Suprapubic skin (tissue), 4 donors: ENCODE data around the gene CMTM7. TPM values are rescaled to one million over a fixed set of nuclear protein-coding genes. Genes with fewer than 3 reads are reported as not detected.

Source experiments
- DNase-seq, 2 donors: peaks; one replicate each; pipeline ENCODE4 v3.0.0-alpha.2; 2019; ENCODE audit warnings: low spot score in 2 of 2
- H3K27ac ChIP-seq: fragments of 200-600 bp; sonication (generic); one replicate; pipeline ENCODE4 v1.5.1; 2019
- H3K27me3 ChIP-seq: fragments of 200-600 bp; sonication (generic); one replicate; pipeline ENCODE4 v1.5.1; 2019
- H3K36me3 ChIP-seq: fragments of 200-600 bp; sonication (generic); one replicate; pipeline ENCODE4 v1.5.1; 2019
- H3K4me1 ChIP-seq: fragments of 200-600 bp; sonication (generic); one replicate; pipeline ENCODE4 v1.5.1; 2019
- H3K4me3 ChIP-seq: fragments of 200-600 bp; sonication (generic); one replicate; pipeline ENCODE4 v1.5.1; 2019; ENCODE audit warnings: mild to moderate bottlenecking
- H3K9me3 ChIP-seq: fragments of 200-600 bp; sonication (generic); one replicate; pipeline ENCODE4 v1.5.1; 2019
- CTCF ChIP-seq, 2 donors: fragments of 200-600 bp in 1 of 2; fragments of 450-650 bp in 1 of 2; sonication (generic) in 1 of 2; IDR thresholded peaks; one replicate each; pipeline ENCODE4 v1.5.1; 2016 to 2019; ENCODE audit warnings: antibody characterized with exemption in 2 of 2, mild to moderate bottlenecking in 1 of 2, moderate library complexity in 1 of 2
- EP300 ChIP-seq: sonication (generic); formaldehyde crosslinking; IDR thresholded peaks from one replicate; pipeline ENCODE4 v1.6.1; 2017; ENCODE audit warnings: antibody characterized with exemption
- POLR2A ChIP-seq, 2 donors: fragments of 450-650 bp; IDR thresholded peaks; one replicate each; pipeline ENCODE4 v1.6.1; 2017; ENCODE audit warnings: antibody characterized with exemption in 2 of 2, mild to moderate bottlenecking in 2 of 2, moderate library complexity in 2 of 2
- POLR2AphosphoS5 ChIP-seq, 3 donors: sonication (generic); formaldehyde crosslinking; IDR thresholded peaks; one replicate each; pipeline ENCODE4 v1.6.1; 2017; ENCODE audit warnings: antibody characterized with exemption in 3 of 3
- WGBS: methylation state at CpG from one replicate; pipeline ENCODE4 v1.1.5; 2018; 5-methylcytosine and 5-hydroxymethylcytosine counted together
- total RNA-seq, 4 donors: library from RNA; depleted of rRNA; stranded (reverse); fragments of >200 nt; gene quantifications; one replicate each; pipeline ENCODE4 v1.1.0, GENCODE V29; 2016

The CMTM7 gene
- total RNA-seq, 4 donors from 2014 or later: 7.5 to 14.7 (median 10.9) TPM

GRCh38 chr3:32367442-32367841 is 24.2 kb upstream of the CMTM7 start:
- TF ChIP-seq EP300 (no peak), POLR2A (IDR thresholded peaks at IDR 0.05) (no peak), CTCF (IDR thresholded peaks at IDR 0.05) (no peak), POLR2AphosphoS5 (IDR thresholded peaks at IDR 0.05) (no peak)
- Histone ChIP-seq H3K27ac (no peak overlapping the region), H3K4me1 (no peaks in the 10 kb centered on the region), H3K9me3 (no peaks in the 10 kb centered on the region), H3K36me3 (no peaks in the 10 kb centered on the region), H3K4me3 (no peak overlapping the region), H3K27me3 (no peaks in the 10 kb centered on the region)
- no peak for DNase-seq
- WGBS: 87% methylated on average over 8 of the region's 10 CpGs

GRCh38 chr3:32371461-32372212 is 20.0 kb upstream of the CMTM7 start:
- no peaks in the 10 kb centered on the region for H3K27me3 ChIP-seq
- H3K27ac ChIP-seq: no peak overlapping the region
- no peaks in the 10 kb centered on the region for H3K9me3 ChIP-seq
- DNase-seq: no peak
- H3K36me3 ChIP-seq: no peaks in the 10 kb centered on the region
- no peak overlapping the region for H3K4me3 ChIP-seq
- WGBS: 87% methylated on average over 7 of the region's 7 CpGs
- no peak for TF ChIP-seq POLR2AphosphoS5 (IDR thresholded peaks at IDR 0.05)
- no peak for TF ChIP-seq EP300
- no peak for TF ChIP-seq POLR2A (IDR thresholded peaks at IDR 0.05)
- TF ChIP-seq CTCF (IDR thresholded peaks at IDR 0.05): no peak
- H3K4me1 ChIP-seq: no peaks in the 10 kb centered on the region

GRCh38 chr3:32372213-32372490 is 19.5 kb upstream of the CMTM7 start:
- TF ChIP-seq POLR2A (IDR thresholded peaks at IDR 0.05): no peak
- no peak for TF ChIP-seq CTCF (IDR thresholded peaks at IDR 0.05)
- TF ChIP-seq POLR2AphosphoS5 (IDR thresholded peaks at IDR 0.05): no peak
- TF ChIP-seq EP300: no peak
- no peaks in the 10 kb centered on the region for H3K36me3 ChIP-seq
- no peaks in the 10 kb centered on the region for H3K27me3 ChIP-seq
- no peaks in the 10 kb centered on the region for H3K9me3 ChIP-seq
- no peak overlapping the region for H3K4me3 ChIP-seq
- 93% methylated on average over 4 of the region's 4 CpGs for WGBS
- DNase-seq: no peak
- no peaks in the 10 kb centered on the region for H3K4me1 ChIP-seq
- no peak overlapping the region for H3K27ac ChIP-seq

- DNase-seq: no peak
- H3K27ac ChIP-seq: no peak overlapping the region
- H3K27me3 ChIP-seq: no peaks in the 10 kb centered on the region
- WGBS: 70% methylated on average over 5 of the region's 5 CpGs
- no peaks in the 10 kb centered on the region for H3K4me1 ChIP-seq
- no peaks in the 10 kb centered on the region for H3K36me3 ChIP-seq
- no peaks in the 10 kb centered on the region for H3K9me3 ChIP-seq
- TF ChIP-seq POLR2A (IDR thresholded peaks at IDR 0.05): no peak
- TF ChIP-seq EP300: no peak
- TF ChIP-seq CTCF (IDR thresholded peaks at IDR 0.05): no peak
- TF ChIP-seq POLR2AphosphoS5 (IDR thresholded peaks at IDR 0.05): no peak
- no peak overlapping the region for H3K4me3 ChIP-seq
These were observed 18.4 kb upstream of the CMTM7 start for GRCh38 chr3:32373276-32373675.

- 82% methylated on average over 5 of the region's 5 CpGs for WGBS
- Histone ChIP-seq H3K27ac (no peak overlapping the region), H3K4me3 (no peak overlapping the region), H3K9me3 (no peaks in the 10 kb centered on the region), H3K36me3 (no peaks in the 10 kb centered on the region), H3K4me1 (no peaks in the 10 kb centered on the region), H3K27me3 (no peaks in the 10 kb centered on the region)
- no peak for TF ChIP-seq CTCF (IDR thresholded peaks at IDR 0.05)
- DNase-seq: no peak
These were observed 17.8 kb upstream of the CMTM7 start for GRCh38 chr3:32373844-32374243.
